ENCODE data around the gene SLC16A8. TPM values are rescaled to one million over a fixed set of nuclear protein-coding genes. Genes with fewer than 3 reads are reported as not detected.
A peak's percentile ranks its signal among the peaks of the same experiment; 100 is the strongest.

Gene SLC16A8
- total RNA-seq, 1 experiment from 2014 or later: 1.1 TPM

DNA sequence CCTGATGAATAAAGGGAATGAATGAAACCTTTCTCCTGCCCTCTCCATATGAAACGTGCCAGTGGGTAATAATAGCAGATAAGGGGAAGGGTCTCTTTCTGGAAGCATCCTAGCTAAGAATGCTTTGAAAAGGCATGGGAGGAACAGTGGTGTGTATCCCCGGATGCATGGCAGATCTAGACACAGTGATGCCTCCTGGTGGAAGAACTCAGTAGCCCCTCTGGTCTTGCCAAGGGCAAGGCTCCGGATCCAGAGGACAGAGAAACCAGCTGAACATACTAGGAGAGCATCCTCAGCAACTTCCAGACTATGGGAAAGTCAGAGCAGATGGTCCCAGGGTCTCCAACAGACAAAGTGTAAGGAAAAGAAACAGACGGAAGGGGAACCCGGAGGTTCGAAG is 20.1 kb upstream of the SLC16A8 start:
- H2AK5ac ChIP-seq (ENCODE audit: insufficient read length, low read length): no peak overlapping the region
- WGBS (ENCODE audit: extremely low coverage, insufficient read length, low lambda C conversion rate): no CpG with 5 or more reads among the region's 6 CpGs
- H3T11ph ChIP-seq (ENCODE audit: low read length): no peak overlapping the region
- H3K56ac ChIP-seq (ENCODE audit: insufficient read length, low read depth, low read length): no peak overlapping the region
- DNase-seq: no peak
- H3K23me2 ChIP-seq (ENCODE audit: insufficient read length, low read depth, low read length, poor library complexity, severe bottlenecking): no peaks in the 10 kb centered on the region
- no peak overlapping the region for H2BK15ac ChIP-seq (ENCODE audit: low read depth, low read length)
- no peaks in the 10 kb centered on the region for H4K20me1 ChIP-seq (ENCODE audit: control insufficient read depth, insufficient read depth, insufficient read length)
- H4K5ac ChIP-seq (ENCODE audit: insufficient read length, low read depth, low read length): no peak overlapping the region
- H3K4me2 ChIP-seq (ENCODE audit: insufficient read depth, insufficient read length, low read length): no peak overlapping the region
- no peaks in the 10 kb centered on the region for H3K36me3 Mint-ChIP-seq (ENCODE audit: insufficient read depth in 1 of 3, low read depth in 3 of 3)
- H3K9ac ChIP-seq (ENCODE audit: extremely low read depth, insufficient read length, low read length): no peak overlapping the region
- H3K18ac ChIP-seq (ENCODE audit: insufficient read length, low read depth, low read length): no peak overlapping the region
- no peak overlapping the region for H3K27ac ChIP-seq (ENCODE audit: insufficient read length, low read depth, low read length)
- no peak overlapping the region for H4K91ac ChIP-seq (ENCODE audit: insufficient read length, low read depth, low read length)
- no peak overlapping the region for H3K14ac ChIP-seq (ENCODE audit: insufficient read depth, low read length)
- H4K8ac ChIP-seq (replicated peaks; ENCODE audit: insufficient read length, low read depth, low read length): no peak overlapping the region
- H3K27ac Mint-ChIP-seq: no peak overlapping the region
- H3K79me1 ChIP-seq (ENCODE audit: insufficient read depth, low read depth, low read length, poor library complexity, severe bottlenecking): no peaks in the 10 kb centered on the region
- peak; percentile 73 for TF ChIP-seq CTCF (conservative IDR thresholded peaks at IDR 0.05)
- no peak overlapping the region for H2BK20ac ChIP-seq (ENCODE audit: low read depth, low read length, poor library complexity, severe bottlenecking)
- no peak overlapping the region for H2BK5ac ChIP-seq (ENCODE audit: insufficient read length, low read length)
- no peaks in the 10 kb centered on the region for H3K79me2 ChIP-seq (ENCODE audit: insufficient read depth, low read length)
- H2AFZ ChIP-seq (ENCODE audit: low read length): no peak overlapping the region
- H3K4me1 ChIP-seq (ENCODE audit: insufficient read depth, low read length): no peaks in the 10 kb centered on the region
- H3K9me3 Mint-ChIP-seq: no peaks in the 10 kb centered on the region
- no peaks in the 10 kb centered on the region for H3K9me3 ChIP-seq (ENCODE audit: control insufficient read depth, low read depth, low read length)
- H3K4ac ChIP-seq (ENCODE audit: low read depth, low read length): no peak overlapping the region
- H3K23ac ChIP-seq (ENCODE audit: insufficient read length, low read depth, low read length): no peak overlapping the region
- H3K4me1 Mint-ChIP-seq: peaks cover 0 to 5% of the 10 kb centered on the region in 2 experiments; a peak in 2 of 4 replicates
- H3K27me3 ChIP-seq (ENCODE audit: insufficient read depth, low read length): no peaks in the 10 kb centered on the region
- H3K4me3 Mint-ChIP-seq: no peak overlapping the region
- H2BK12ac ChIP-seq (ENCODE audit: insufficient read length, low read depth, low read length): no peak overlapping the region
- H2BK120ac ChIP-seq (ENCODE audit: low read depth, low read length, poor library complexity, severe bottlenecking): no peak overlapping the region
- no peaks in the 10 kb centered on the region; the same call in 1 of the 2 replicates for H3K27me3 Mint-ChIP-seq (ENCODE audit: low read depth)
